K562 (cell line): ENCODE data around the gene ISY1. TPM values are rescaled to one million over a fixed set of nuclear protein-coding genes. Genes with fewer than 3 reads are reported as not detected.

Source experiments
- ATAC-seq: fragments of 200-7000 bp; cut with Tn5 transposase; 3 replicates; pipeline ENCODE4 v1.9.1; 2020; ENCODE audit warnings: moderate library complexity
- BruUV-seq: library from RNA; stranded (reverse); fragments of 400-500 nt; replicated peaks from 2 replicates; lab custom pipeline; 2021; lab: Mats Ljungman, UMichigan
- CTCF ChIA-PET: fragments of 300-600 bp; formaldehyde crosslinking; extraction: SDS; loops from one replicate; lab custom pipeline; 2021; ENCODE audit warnings: low intra/inter-chr PET ratio; lab: Yijun Ruan, JAX
- POLR2A ChIA-PET: fragments of 300-600, 350-650 bp; sonication (Branson Sonifier 250); formaldehyde crosslinking; extraction: SDS; loops from one replicate; lab custom pipeline; 2021; ENCODE audit warnings: antibody characterized with exemption, inconsistent platforms; lab: Yijun Ruan, JAX
- DNase-seq, 4 experiments: peaks; one replicate each; pipeline versions ENCODE4 v3.0.0 to v3.0.0-alpha.2; 2011 to 2018; ENCODE audit warnings: low spot score in 3 of 4, mixed read lengths in 3 of 4; ENCODE audit errors: extremely low read depth in 1 of 4
- FAIRE-seq: peaks from 2 replicates; lab custom pipeline; 2011; peaks lifted over from hg19 to GRCh38; lab: Jason Lieb, UNC
- H2AFZ ChIP-seq: 2 replicates; pipeline ENCODE4 v1.6.0; 2011; ENCODE audit warnings: low read depth, low read length, control low read depth, inconsistent platforms
- H3K27ac ChIP-seq: fragments of 200-600 bp; 3 replicates; pipeline ENCODE4 v1.8.0; 2011; ENCODE audit warnings: low read depth, mild to moderate bottlenecking, control low read depth, inconsistent platforms, low read length, moderate library complexity, mixed read lengths; ENCODE audit errors: extremely low read depth
- H3K27me3 ChIP-seq, 2 experiments: fragments of 300-600 bp in 1 of 2; 2 replicates in 1 of 2; 3 replicates in 1 of 2; pipeline versions ENCODE4 v1.6.0 to v1.8.0; 2011; ENCODE audit warnings: inconsistent platforms in 2 of 2, low read length in 2 of 2, mild to moderate bottlenecking in 1 of 2, mixed read lengths in 1 of 2, moderate library complexity in 1 of 2; ENCODE audit not compliant: control insufficient read depth in 2 of 2, insufficient read depth in 2 of 2
- H3K36me3 ChIP-seq: fragments of 300-600 bp; 3 replicates; pipeline ENCODE4 v1.8.0; 2011; ENCODE audit warnings: mild to moderate bottlenecking, low read length, inconsistent platforms; ENCODE audit not compliant: control insufficient read depth, insufficient read depth
- H3K4me1 ChIP-seq, 2 experiments: fragments of 200-600 bp in 1 of 2; replicated peaks in 1 of 2; 2 replicates in 1 of 2; 3 replicates in 1 of 2; pipeline versions ENCODE4 v1.5.1 to v1.8.0; 2011; ENCODE audit warnings: inconsistent platforms in 2 of 2, low read length in 2 of 2, mild to moderate bottlenecking in 1 of 2, mixed read lengths in 1 of 2, moderate library complexity in 1 of 2; ENCODE audit not compliant: control insufficient read depth in 2 of 2, insufficient read depth in 2 of 2
- H3K4me2 ChIP-seq: 2 replicates; pipeline ENCODE4 v1.6.1; 2011; ENCODE audit warnings: low read length, control low read depth, inconsistent platforms, mixed read lengths; ENCODE audit not compliant: insufficient read depth
- H3K4me3 ChIP-seq: fragments of 200-600 bp; sonication (generic), shearing (Covaris generic); 2 replicates; pipeline ENCODE4 v1.5.1; 2016; ENCODE audit warnings: control low read depth, inconsistent platforms
- H3K79me2 ChIP-seq: fragments of 200-600 bp; 3 replicates; pipeline ENCODE4 v1.8.0; 2011; ENCODE audit warnings: low read length, inconsistent platforms; ENCODE audit not compliant: control insufficient read depth, insufficient read depth
- H3K9ac ChIP-seq, 2 experiments: 2 replicates each; pipeline versions ENCODE4 v1.6.0 to v1.6.1; 2011; ENCODE audit warnings: low read depth in 2 of 2, low read length in 2 of 2, control low read depth in 1 of 2, inconsistent platforms in 1 of 2, mild to moderate bottlenecking in 1 of 2, mixed read lengths in 1 of 2; ENCODE audit not compliant: insufficient read depth in 1 of 2
- H3K9me1 ChIP-seq: one replicate; pipeline ENCODE4 v1.6.0; 2011; ENCODE audit warnings: inconsistent platforms, mild to moderate bottlenecking, low read length, moderate library complexity; ENCODE audit not compliant: control insufficient read depth, insufficient read depth
- H3K9me3 ChIP-seq: replicated peaks from 2 replicates; pipeline ENCODE4 v1.5.1; 2011; ENCODE audit warnings: low read depth, low read length, inconsistent platforms; ENCODE audit not compliant: control insufficient read depth, insufficient read depth
- H4K20me1 ChIP-seq: replicated peaks from 2 replicates; pipeline ENCODE4 v1.6.1; 2011; ENCODE audit warnings: low read length, inconsistent platforms, mixed read lengths; ENCODE audit not compliant: control insufficient read depth, insufficient read depth
- TAL1 ChIP-seq: fragments of 450-650 bp; IDR thresholded peaks from 2 replicates; pipeline ENCODE4 v1.6.1; 2016; ENCODE audit warnings: mild to moderate bottlenecking
- ZC3H4 ChIP-seq: sonication (generic); formaldehyde crosslinking; IDR thresholded peaks from 2 replicates; pipeline ENCODE4 v1.9.0; 2021; ENCODE audit warnings: missing genetic modification reagents, borderline replicate concordance
- WGBS: fragments of 100-300 bp; shearing (Covaris generic); methylation state at CpG from one replicate; pipeline ENCODE4 v1.1.6; 2016; ENCODE audit warnings: low coverage, mixed read lengths; ENCODE audit not compliant: insufficient coverage; ENCODE audit errors: missing lambda C conversion rate; 5-methylcytosine and 5-hydroxymethylcytosine counted together
- in situ Hi-C: fragments of 300-500 bp; cut with MboI; formaldehyde crosslinking; loops from 4 replicates; pipeline ENCODE4 v1.15.0; 2018; ENCODE audit warnings: inconsistent platforms, mixed read lengths
- intact Hi-C: fragments of 100-400 bp; cut with micrococcal nuclease; formaldehyde crosslinking; loops from 2 replicates; pipeline ENCODE4 v1.14.2; 2022
- polyA plus RNA-seq, 8 experiments: library from polyadenylated mRNA; depleted of rRNA in 4 of 8; stranded (reverse) in 5 of 8; unstranded in 3 of 8; fragments of >200 nt; fragmentation: Nextera tagmentation in 2 of 8; fragmentation: Illumina TruSeq in 1 of 8; extraction: Ambion mirVana in 2 of 8; extraction: Trizol in 1 of 8; gene quantifications; 2 replicates each; pipeline versions ENCODE4 v1.2.1 to v1.2.3, GENCODE V29; 2011 to 2014; ENCODE audit warnings: inconsistent platforms in 1 of 8, missing spikeins in 1 of 8
- total RNA-seq, 7 experiments: library from RNA; depleted of rRNA in 6 of 7; stranded (reverse); fragments of >200 nt in 6 of 7; fragmentation: Illumina TruSeq in 2 of 7; extraction: Trizol in 2 of 7; gene quantifications; 2 replicates each; pipeline versions ENCODE4 v1.2.1 to v1.2.3, GENCODE V29; 2011 to 2021; ENCODE audit warnings: low replicate concordance in 1 of 7

Gene ISY1
- total and polyA plus RNA-seq, 9 of the 15 experiments (the other 6 are each of a cell fraction or from before 2014, with no cell fraction given) = 23.5 to 50.0 (median 32.9) TPM

DNA sequence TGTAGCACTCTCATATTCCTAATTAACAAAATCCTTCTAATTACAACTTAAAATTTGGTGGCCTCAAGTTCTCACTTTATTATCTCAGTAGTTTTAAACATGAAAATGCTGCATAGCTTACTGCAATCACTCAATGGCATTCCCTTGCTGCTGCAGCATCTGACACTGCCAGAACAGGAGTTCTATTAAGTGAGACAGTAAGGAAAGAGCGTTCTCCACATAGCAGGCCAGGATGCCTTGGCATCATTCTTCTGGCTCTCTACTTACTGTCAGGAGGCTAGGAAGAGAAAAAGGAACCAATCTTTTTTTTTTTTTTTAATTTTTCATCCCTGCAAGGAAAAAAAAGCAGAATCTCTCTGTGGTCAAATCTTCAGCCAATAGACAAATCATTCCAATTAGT, 19.6 kb upstream of the ISY1 start:
- DNase-seq (no peak), FAIRE-seq (no peak), ATAC-seq (no peak)
- H3K4me1 ChIP-seq = peaks cover 15 to 21% of the 10 kb centered on the region in 2 experiments; a peak in 4 of 5 replicates
- TSS peak; percentile 1 for BruUV-seq
- no peak overlapping the region for H3K27ac ChIP-seq
- peak overlapping the region; percentile 70 to 99; a peak in 2 of 4 replicates for H3K9ac ChIP-seq
- peaks cover 98% of the 10 kb centered on the region for H3K79me2 ChIP-seq
- CTCF ChIA-PET = interaction anchor here (0.6 kb wide), 1 partner anchor 72 kb away, joined by 4 read pairs; no protein-coding TSS in a partner anchor
- peak overlapping the region; percentile 73; the same call in 1 of the 2 replicates for H3K4me3 ChIP-seq
- H4K20me1 ChIP-seq = peaks cover 58% of the 10 kb centered on the region
- TF ChIP-seq ZC3H4 (CRISPR knock-in tag) = no peak
- 38% methylated on average over 1 of the region's 1 CpG for WGBS
- H3K4me2 ChIP-seq = peak overlapping the region; percentile 58
- H2AFZ ChIP-seq = no peak overlapping the region
- peaks cover 2% of the 10 kb centered on the region for H3K9me1 ChIP-seq
- peaks cover 63% of the 10 kb centered on the region for H3K36me3 ChIP-seq
- POLR2A ChIA-PET = no interaction called here
- H3K9me3 ChIP-seq = no peaks in the 10 kb centered on the region
- H3K27me3 ChIP-seq = no peaks in the 10 kb centered on the region
- intact Hi-C loops (loop anchor here (5.0 kb wide), 1 partner anchor 47 kb away; no protein-coding TSS in a partner anchor), in situ Hi-C loops (no loop called here)

DNA sequence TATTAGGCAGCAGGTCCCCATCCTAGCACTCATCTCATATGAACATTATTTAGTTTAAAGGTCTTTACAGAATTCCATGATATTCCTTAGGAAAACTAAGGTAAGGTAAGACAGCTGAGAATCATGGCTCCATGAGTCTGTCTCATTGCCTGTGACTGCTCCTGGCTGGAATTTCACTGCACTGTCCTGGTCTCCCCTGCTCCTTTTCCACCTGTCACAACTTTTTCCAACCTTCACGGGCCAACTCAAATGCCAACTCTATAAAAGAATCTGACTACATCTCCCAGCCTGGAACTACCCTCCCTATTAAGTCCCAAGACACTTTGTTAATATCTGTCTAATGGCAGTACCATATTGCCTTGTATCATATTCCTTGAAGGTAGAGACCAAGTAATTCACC, 15.2 kb upstream of the ISY1 start:
- H3K27ac ChIP-seq = no peak overlapping the region; the same call in 2 of the 3 replicates
- H3K79me2 ChIP-seq = peaks cover 98% of the 10 kb centered on the region
- no peak for DNase-seq
- no peak for TF ChIP-seq TAL1
- in situ Hi-C loops = no loop called here
- H3K4me3 ChIP-seq = no peak overlapping the region
- no peaks in the 10 kb centered on the region for H3K27me3 ChIP-seq
- 83% methylated on average over 1 of the region's 1 CpG for WGBS
- no peak for FAIRE-seq
- H3K36me3 ChIP-seq = peaks cover 92% of the 10 kb centered on the region
- intact Hi-C loops = no loop called here
- no peak for ATAC-seq
- peaks cover 8 to 21% of the 10 kb centered on the region in 2 experiments; a peak in 4 of 5 replicates for H3K4me1 ChIP-seq
- H3K4me2 ChIP-seq = no peak overlapping the region
- POLR2A ChIA-PET = interaction anchor here (0.9 to 1.2 kb wide), 2 partner anchors 8 to 10 kb away, joined by 3 read pairs; partner anchors contain the start of gene CNBP
- peaks cover 2% of the 10 kb centered on the region for H3K9me1 ChIP-seq
- H2AFZ ChIP-seq = no peak overlapping the region
- BruUV-seq = no TSS peak
- CTCF ChIA-PET = no interaction called here
- peaks cover 57% of the 10 kb centered on the region for H4K20me1 ChIP-seq
- H3K9ac ChIP-seq = no peak overlapping the region
- no peaks in the 10 kb centered on the region for H3K9me3 ChIP-seq
